HG03575 (cell line): ENCODE results near the gene ADAM23.

ENCODE experiments used
- ATAC-seq: cut with Tn5 transposase; IDR thresholded peaks from one replicate; pipeline ENCODE4 v1.9.1; 2021; ENCODE audit not compliant: unreplicated experiment, insufficient number of reproducible peaks, low FRiP score; ENCODE audit errors: extremely low read depth

Gene ADAM23

GRCh38 chr2:206438196-206438724 lies 5.1 kb upstream of the ADAM23 start:
- no peak for ATAC-seq

- no peak for ATAC-seq
These were observed 879 bp upstream of the ADAM23 start for GRCh38 chr2:206442474-206442832.

- no peak for ATAC-seq
These were observed 599 bp downstream of the ADAM23 start for GRCh38 chr2:206443735-206444527.

GRCh38 chr2:206445948-206446347 lies 2.6 kb downstream of the ADAM23 start:
- ATAC-seq = no peak

- peak; percentile 56 for ATAC-seq
These were observed 8.9 kb downstream of the ADAM23 start for GRCh38 chr2:206452242-206452641.

- no peak for ATAC-seq
These were observed 9.4 kb downstream of the ADAM23 start for GRCh38 chr2:206452750-206453149.

- ATAC-seq = no peak
These were observed 12.9 kb downstream of the ADAM23 start for GRCh38 chr2:206456078-206456754.

- ATAC-seq = peak; percentile 89
These were observed 13.9 kb downstream of the ADAM23 start for GRCh38 chr2:206457188-206457634.

- no peak for ATAC-seq
These were observed 19.0 kb downstream of the ADAM23 start for GRCh38 chr2:206462240-206462854.

- ATAC-seq = no peak
These were observed 20.4 kb downstream of the ADAM23 start for GRCh38 chr2:206463685-206464084.

- no peak for ATAC-seq
These were observed 21.3 kb downstream of the ADAM23 start for GRCh38 chr2:206464597-206464996.

- ATAC-seq = no peak
These were observed 28.3 kb downstream of the ADAM23 start for GRCh38 chr2:206471524-206472062.

- no peak for ATAC-seq
These were observed 28.8 kb downstream of the ADAM23 start for GRCh38 chr2:206472094-206472493.

- ATAC-seq = no peak
These were observed 30.8 kb downstream of the ADAM23 start for GRCh38 chr2:206474099-206474498.

GRCh38 chr2:206477296-206477695 lies 34.0 kb downstream of the ADAM23 start:
- no peak for ATAC-seq

GRCh38 chr2:206478340-206478739 lies 35.0 kb downstream of the ADAM23 start:
- ATAC-seq = no peak

GRCh38 chr2:206480161-206480560 lies 36.8 kb downstream of the ADAM23 start:
- ATAC-seq = no peak

- no peak for ATAC-seq
These were observed 37.3 kb downstream of the ADAM23 start for GRCh38 chr2:206480620-206481019.

- no peak for ATAC-seq
These were observed 37.7 kb downstream of the ADAM23 start for GRCh38 chr2:206481056-206481455.

GRCh38 chr2:206482123-206482522 lies 38.8 kb downstream of the ADAM23 start:
- ATAC-seq = no peak
